ENCODE measurements around the gene PCDHB6.
"Not testable (repeated sequence)": the region's sequence is repeated elsewhere in the genome, so short reads cannot be mapped to it uniquely, and the experiment has no call there.

The PCDHB6 gene

GRCh38 chr5:141137346-141137745, 12.5 kb upstream of the PCDHB6 start:
- H3K4me3 ChIP-seq (ENCODE audit: control insufficient read depth in 1 of 7, extremely low read depth in 1 of 7, insufficient read depth in 4 of 7, low read depth in 2 of 7, low read length in 6 of 7); DNase-seq; POLR2A ChIA-PET; H3K27ac ChIP-seq (ENCODE audit: insufficient read depth in 1 of 2, low read depth in 1 of 2, low read length in 2 of 2, poor library complexity in 1 of 2, severe bottlenecking in 2 of 2); CTCF ChIA-PET; H3K36me3 ChIP-seq (ENCODE audit: control insufficient read depth in 4 of 4, insufficient read depth in 4 of 4, low read length in 3 of 4); H3K4me1 ChIP-seq (ENCODE audit: control extremely low read depth in 1 of 4, control insufficient read depth in 4 of 4, insufficient read depth in 4 of 4, low read length in 3 of 4): not testable (repeated sequence)
- peaks cover 2 to 18% (median 6%) of the 10 kb centered on the region in 5 experiments for H3K27me3 ChIP-seq (replicated peaks in 2 of 5; ENCODE audit: control insufficient read depth in 4 of 5, insufficient read depth in 5 of 5, low read length in 4 of 5)
- H3K9me3 ChIP-seq (ENCODE audit: control extremely low read depth in 1 of 5, control insufficient read depth in 4 of 5, insufficient read depth in 2 of 5, low read depth in 1 of 5, low read length in 4 of 5), result peaks cover 0 to 24% (median 20%) of the 10 kb centered on the region in 5 experiments
- 52% methylated on average over 20 of the region's 34 CpGs for WGBS (ENCODE audit: insufficient coverage)

- CTCF ChIA-PET, result no interaction called here
- WGBS (ENCODE audit: insufficient coverage), result 42% methylated on average over 33 of the region's 33 CpGs
- POLR2A ChIA-PET, result no interaction called here
- H3K36me3 ChIP-seq (ENCODE audit: control insufficient read depth in 4 of 4, insufficient read depth in 4 of 4, low read length in 3 of 4), result no peaks in the 10 kb centered on the region
- no peaks in the 10 kb centered on the region for H3K4me1 ChIP-seq (ENCODE audit: control extremely low read depth in 1 of 4, control insufficient read depth in 4 of 4, insufficient read depth in 4 of 4, low read length in 3 of 4)
- peaks cover 1 to 28% (median 21%) of the 10 kb centered on the region in 5 experiments for H3K9me3 ChIP-seq (ENCODE audit: control extremely low read depth in 1 of 5, control insufficient read depth in 4 of 5, insufficient read depth in 2 of 5, low read depth in 1 of 5, low read length in 4 of 5)
- H3K4me3 ChIP-seq (ENCODE audit: control insufficient read depth in 1 of 7, extremely low read depth in 1 of 7, insufficient read depth in 4 of 7, low read depth in 2 of 7, low read length in 6 of 7), result no peak overlapping the region
- no peak overlapping the region for H3K27ac ChIP-seq (ENCODE audit: insufficient read depth in 1 of 2, low read depth in 1 of 2, low read length in 2 of 2, poor library complexity in 1 of 2, severe bottlenecking in 2 of 2)
- H3K27me3 ChIP-seq (replicated peaks in 2 of 5; ENCODE audit: control insufficient read depth in 4 of 5, insufficient read depth in 5 of 5, low read length in 4 of 5), result peaks cover 5 to 28% (median 9%) of the 10 kb centered on the region in 5 experiments
- no peak for DNase-seq
Observed at GRCh38 chr5:141150224-141150992, 551 bp downstream of the PCDHB6 start.

DNA sequence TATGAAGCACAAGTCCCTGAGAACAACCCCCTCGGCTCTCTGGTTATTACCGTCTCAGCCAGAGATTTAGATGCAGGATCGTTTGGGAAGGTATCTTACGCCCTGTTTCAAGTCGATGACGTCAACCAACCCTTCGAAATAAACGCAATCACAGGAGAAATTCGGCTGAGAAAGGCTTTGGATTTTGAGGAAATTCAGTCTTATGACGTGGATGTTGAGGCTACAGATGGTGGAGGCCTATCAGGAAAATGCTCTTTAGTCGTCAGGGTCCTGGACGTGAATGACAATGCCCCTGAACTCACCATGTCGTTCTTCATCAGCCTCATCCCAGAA, 1.1 kb downstream of the PCDHB6 start:
- CTCF ChIA-PET, result no interaction called here
- POLR2A ChIA-PET, result no interaction called here
- 27% methylated on average over 13 of the region's 13 CpGs for WGBS (ENCODE audit: insufficient coverage)
- DNase-seq, result no peak
- H3K4me3 ChIP-seq (ENCODE audit: control insufficient read depth in 1 of 7, extremely low read depth in 1 of 7, insufficient read depth in 4 of 7, low read depth in 2 of 7, low read length in 6 of 7), result no peak overlapping the region
- no peaks in the 10 kb centered on the region for H3K4me1 ChIP-seq (ENCODE audit: control extremely low read depth in 1 of 4, control insufficient read depth in 4 of 4, insufficient read depth in 4 of 4, low read length in 3 of 4)
- peaks cover 5 to 29% (median 9%) of the 10 kb centered on the region in 5 experiments for H3K27me3 ChIP-seq (replicated peaks in 2 of 5; ENCODE audit: control insufficient read depth in 4 of 5, insufficient read depth in 5 of 5, low read length in 4 of 5)
- H3K27ac ChIP-seq (ENCODE audit: insufficient read depth in 1 of 2, low read depth in 1 of 2, low read length in 2 of 2, poor library complexity in 1 of 2, severe bottlenecking in 2 of 2), result no peak overlapping the region
- H3K36me3 ChIP-seq (ENCODE audit: control insufficient read depth in 4 of 4, insufficient read depth in 4 of 4, low read length in 3 of 4), result no peaks in the 10 kb centered on the region
- H3K9me3 ChIP-seq (ENCODE audit: control extremely low read depth in 1 of 5, control insufficient read depth in 4 of 5, insufficient read depth in 2 of 5, low read depth in 1 of 5, low read length in 4 of 5), result peaks cover 1 to 33% (median 22%) of the 10 kb centered on the region in 5 experiments

- Histone ChIP-seq H3K9me3 (ENCODE audit: control extremely low read depth in 1 of 5, control insufficient read depth in 4 of 5, insufficient read depth in 2 of 5, low read depth in 1 of 5, low read length in 4 of 5) (peaks cover 1 to 39% (median 28%) of the 10 kb centered on the region in 5 experiments), H3K27me3 (replicated peaks in 2 of 5; ENCODE audit: control insufficient read depth in 4 of 5, insufficient read depth in 5 of 5, low read length in 4 of 5) (peaks cover 5 to 36% (median 9%) of the 10 kb centered on the region in 5 experiments)
- H3K4me1 ChIP-seq (ENCODE audit: control extremely low read depth in 1 of 4, control insufficient read depth in 4 of 4, insufficient read depth in 4 of 4, low read length in 3 of 4); H3K4me3 ChIP-seq (ENCODE audit: control insufficient read depth in 1 of 7, extremely low read depth in 1 of 7, insufficient read depth in 4 of 7, low read depth in 2 of 7, low read length in 6 of 7); H3K36me3 ChIP-seq (ENCODE audit: control insufficient read depth in 4 of 4, insufficient read depth in 4 of 4, low read length in 3 of 4); H3K27ac ChIP-seq (ENCODE audit: insufficient read depth in 1 of 2, low read depth in 1 of 2, low read length in 2 of 2, poor library complexity in 1 of 2, severe bottlenecking in 2 of 2); POLR2A ChIA-PET; DNase-seq; CTCF ChIA-PET: not testable (repeated sequence)
- 24% methylated on average over 13 of the region's 41 CpGs for WGBS (ENCODE audit: insufficient coverage)
Observed at GRCh38 chr5:141151632-141152031, 1.8 kb downstream of the PCDHB6 start.

- H3K4me3 ChIP-seq (ENCODE audit: control insufficient read depth in 1 of 7, extremely low read depth in 1 of 7, insufficient read depth in 4 of 7, low read depth in 2 of 7, low read length in 6 of 7); H3K27ac ChIP-seq (ENCODE audit: insufficient read depth in 1 of 2, low read depth in 1 of 2, low read length in 2 of 2, poor library complexity in 1 of 2, severe bottlenecking in 2 of 2); H3K36me3 ChIP-seq (ENCODE audit: control insufficient read depth in 4 of 4, insufficient read depth in 4 of 4, low read length in 3 of 4); H3K4me1 ChIP-seq (ENCODE audit: control extremely low read depth in 1 of 4, control insufficient read depth in 4 of 4, insufficient read depth in 4 of 4, low read length in 3 of 4); POLR2A ChIA-PET; CTCF ChIA-PET; DNase-seq: not testable (repeated sequence)
- Histone ChIP-seq H3K27me3 (replicated peaks in 2 of 5; ENCODE audit: control insufficient read depth in 4 of 5, insufficient read depth in 5 of 5, low read length in 4 of 5) (peaks cover 5 to 40% (median 9%) of the 10 kb centered on the region in 5 experiments), H3K9me3 (ENCODE audit: control extremely low read depth in 1 of 5, control insufficient read depth in 4 of 5, insufficient read depth in 2 of 5, low read depth in 1 of 5, low read length in 4 of 5) (peaks cover 3 to 44% (median 33%) of the 10 kb centered on the region in 5 experiments)
- 30% methylated on average over 10 of the region's 36 CpGs for WGBS (ENCODE audit: insufficient coverage)
Observed at GRCh38 chr5:141152096-141152495, 2.2 kb downstream of the PCDHB6 start.

DNA sequence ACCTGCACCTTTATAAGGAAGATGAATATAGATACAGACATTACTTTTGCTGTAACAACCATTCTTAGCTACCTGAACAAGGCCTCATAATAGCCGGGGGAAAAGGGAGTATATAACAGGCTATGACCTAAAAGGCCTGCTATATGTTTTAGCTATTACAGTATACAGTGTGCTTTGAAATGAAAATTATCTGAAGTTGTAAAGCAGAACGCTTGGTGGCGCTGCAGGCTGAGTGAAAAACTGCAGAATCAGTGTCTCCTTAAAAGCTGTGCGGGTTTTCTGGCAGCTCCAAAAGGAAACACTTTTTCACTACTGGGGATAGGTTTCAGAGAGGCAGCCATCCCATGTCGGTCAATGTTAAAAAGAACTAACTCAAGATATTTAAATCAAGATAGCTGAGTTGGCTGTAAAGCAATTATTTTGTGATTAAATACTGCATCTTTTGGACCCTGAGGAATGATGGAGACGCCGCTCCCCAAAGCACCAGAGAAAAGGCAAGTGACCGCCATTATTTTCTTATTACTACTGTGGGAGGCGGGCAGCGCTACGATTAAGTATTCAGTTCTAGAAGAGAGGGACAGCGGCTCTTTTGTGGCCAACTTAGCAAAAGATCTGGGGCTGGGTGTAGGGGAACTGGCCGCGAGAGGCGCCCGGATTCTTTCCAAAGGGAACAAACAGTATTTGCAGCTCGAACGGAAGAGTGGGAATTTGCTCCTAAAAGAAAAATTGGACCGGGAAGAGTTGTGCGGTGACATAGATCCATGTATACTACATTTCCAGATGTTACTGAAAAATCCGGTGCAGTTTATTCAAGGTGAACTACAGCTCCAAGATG, 5.9 kb downstream of the PCDHB6 start:
- H3K36me3 ChIP-seq (ENCODE audit: control insufficient read depth in 4 of 4, insufficient read depth in 4 of 4, low read length in 3 of 4), result no peaks in the 10 kb centered on the region
- CTCF ChIA-PET, result no interaction called here
- peaks cover 2 to 38% (median 6%) of the 10 kb centered on the region in 5 experiments for H3K27me3 ChIP-seq (replicated peaks in 2 of 5; ENCODE audit: control insufficient read depth in 4 of 5, insufficient read depth in 5 of 5, low read length in 4 of 5)
- H3K27ac ChIP-seq (ENCODE audit: insufficient read depth in 1 of 2, low read depth in 1 of 2, low read length in 2 of 2, poor library complexity in 1 of 2, severe bottlenecking in 2 of 2), result no peak overlapping the region
- WGBS (ENCODE audit: insufficient coverage), result 29% methylated on average over 19 of the region's 21 CpGs
- no peaks in the 10 kb centered on the region for H3K4me1 ChIP-seq (ENCODE audit: control extremely low read depth in 1 of 4, control insufficient read depth in 4 of 4, insufficient read depth in 4 of 4, low read length in 3 of 4)
- DNase-seq, result no peak
- POLR2A ChIA-PET, result no interaction called here
- peaks cover 3 to 42% (median 25%) of the 10 kb centered on the region in 5 experiments for H3K9me3 ChIP-seq (ENCODE audit: control extremely low read depth in 1 of 5, control insufficient read depth in 4 of 5, insufficient read depth in 2 of 5, low read depth in 1 of 5, low read length in 4 of 5)
- H3K4me3 ChIP-seq (ENCODE audit: control insufficient read depth in 1 of 7, extremely low read depth in 1 of 7, insufficient read depth in 4 of 7, low read depth in 2 of 7, low read length in 6 of 7), result no peak overlapping the region

DNA sequence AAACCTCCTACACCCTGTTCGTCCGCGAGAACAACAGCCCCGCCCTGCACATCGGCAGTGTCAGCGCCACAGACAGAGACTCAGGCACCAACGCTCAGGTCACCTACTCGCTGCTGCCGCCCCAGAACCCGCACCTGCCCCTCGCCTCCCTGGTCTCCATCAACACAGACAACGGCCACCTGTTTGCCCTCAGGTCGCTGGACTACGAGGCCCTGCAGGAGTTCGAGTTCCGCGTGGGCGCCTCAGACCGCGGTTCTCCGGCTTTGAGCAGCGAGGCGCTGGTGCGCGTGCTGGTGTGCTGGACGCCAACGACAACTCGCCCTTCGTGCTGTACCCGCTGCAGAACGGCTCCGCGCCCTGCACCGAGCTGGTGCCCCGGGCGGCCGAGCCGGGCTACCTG, 7.5 kb downstream of the PCDHB6 start:
- H3K9me3 ChIP-seq (ENCODE audit: control extremely low read depth in 1 of 5, control insufficient read depth in 4 of 5, insufficient read depth in 2 of 5, low read depth in 1 of 5, low read length in 4 of 5), result peaks cover 3 to 32% (median 17%) of the 10 kb centered on the region in 5 experiments
- 36% methylated on average over 16 of the region's 38 CpGs for WGBS (ENCODE audit: insufficient coverage)
- DNase-seq; POLR2A ChIA-PET; H3K36me3 ChIP-seq (ENCODE audit: control insufficient read depth in 4 of 4, insufficient read depth in 4 of 4, low read length in 3 of 4); H3K27ac ChIP-seq (ENCODE audit: insufficient read depth in 1 of 2, low read depth in 1 of 2, low read length in 2 of 2, poor library complexity in 1 of 2, severe bottlenecking in 2 of 2); H3K4me1 ChIP-seq (ENCODE audit: control extremely low read depth in 1 of 4, control insufficient read depth in 4 of 4, insufficient read depth in 4 of 4, low read length in 3 of 4); H3K4me3 ChIP-seq (ENCODE audit: control insufficient read depth in 1 of 7, extremely low read depth in 1 of 7, insufficient read depth in 4 of 7, low read depth in 2 of 7, low read length in 6 of 7); CTCF ChIA-PET: not testable (repeated sequence)
- H3K27me3 ChIP-seq (replicated peaks in 2 of 5; ENCODE audit: control insufficient read depth in 4 of 5, insufficient read depth in 5 of 5, low read length in 4 of 5), result peaks cover 0 to 27% (median 2%) of the 10 kb centered on the region in 5 experiments
